HG02571 (cell line): ENCODE data around the gene CALN1.
"Not testable (repeated sequence)": the region's sequence is repeated elsewhere in the genome, so short reads cannot be mapped to it uniquely, and the experiment has no call there.

Source experiments
- ATAC-seq: cut with Tn5 transposase; IDR thresholded peaks from one replicate; pipeline ENCODE4 v1.9.1; 2021; ENCODE audit warnings: mild to moderate bottlenecking, moderate library complexity; ENCODE audit not compliant: unreplicated experiment

CALN1 gene

DNA sequence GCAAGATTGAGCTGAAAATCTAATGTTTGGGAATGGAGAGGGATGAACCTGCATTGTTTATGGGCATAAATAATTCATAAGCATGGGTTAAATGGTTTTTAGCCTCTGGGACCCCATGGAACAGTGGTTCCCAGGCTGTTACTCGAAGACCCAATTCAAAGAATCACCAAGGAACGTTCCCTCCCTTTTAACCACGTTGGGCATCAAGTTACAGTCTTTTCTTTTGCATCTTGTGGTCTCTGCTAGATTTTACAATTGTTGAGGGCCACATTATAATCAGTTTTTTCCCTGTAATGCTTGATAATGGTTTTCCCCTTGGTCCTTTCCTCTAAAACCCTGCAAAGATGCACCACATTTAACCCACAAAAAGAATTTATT is 2.5 kb downstream of the CALN1 start:
- ATAC-seq = no peak

DNA sequence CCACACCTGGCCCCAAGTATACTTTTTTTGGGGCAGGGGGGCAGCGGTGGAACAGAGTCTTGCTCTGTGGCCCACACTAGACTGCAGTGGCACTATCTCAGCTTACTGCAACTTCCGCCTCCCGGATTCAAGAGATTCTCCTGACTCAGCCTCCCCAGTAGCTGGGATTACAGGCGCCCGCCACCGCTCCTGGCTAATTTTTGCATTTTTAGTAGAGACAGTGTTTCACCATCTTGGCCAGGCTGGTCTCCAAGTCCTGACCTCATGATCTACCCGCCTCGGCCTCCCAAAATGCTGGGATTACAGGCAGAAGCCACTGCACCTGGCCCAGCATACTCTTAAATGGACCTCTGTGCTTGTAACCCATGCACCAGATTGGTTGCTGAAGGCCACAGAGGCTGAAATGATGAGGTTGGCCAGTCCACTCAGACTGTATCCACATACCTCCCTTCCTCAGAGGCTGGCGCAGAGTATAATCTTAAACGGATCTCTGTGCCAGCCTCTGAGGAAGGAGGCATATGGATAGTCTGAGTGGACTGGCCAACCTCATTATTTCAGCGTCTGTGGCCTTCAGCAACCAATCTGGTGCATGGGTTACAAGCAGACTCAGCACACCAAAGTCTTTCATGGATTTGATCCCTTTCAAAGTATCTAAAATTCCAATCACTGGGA is 3.0 kb downstream of the CALN1 start:
- no peak for ATAC-seq

- no peak for ATAC-seq
These were observed 5.2 kb downstream of the CALN1 start for GRCh38 chr7:72406820-72407403.

GRCh38 chr7:72405871-72406270 is 6.3 kb downstream of the CALN1 start:
- no peak for ATAC-seq

DNA sequence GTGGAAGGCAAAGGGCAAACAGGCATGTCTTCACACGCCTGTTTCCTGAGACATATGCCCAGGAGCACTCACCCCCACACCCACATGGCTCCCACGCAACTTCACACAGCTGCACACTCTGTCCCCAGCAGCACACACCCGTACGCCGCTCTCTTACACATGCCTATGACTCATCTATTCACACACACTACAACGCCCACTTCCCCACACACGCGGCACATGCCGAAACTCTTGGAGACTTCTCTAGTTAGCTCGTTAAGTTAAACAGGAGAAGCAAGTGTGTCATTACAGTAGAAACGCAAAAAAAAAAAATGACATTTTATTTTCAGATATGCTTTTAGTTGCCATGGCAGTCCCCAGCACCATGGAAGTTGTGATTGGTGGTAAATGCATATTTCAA is 6.7 kb downstream of the CALN1 start:
- ATAC-seq = no peak

DNA sequence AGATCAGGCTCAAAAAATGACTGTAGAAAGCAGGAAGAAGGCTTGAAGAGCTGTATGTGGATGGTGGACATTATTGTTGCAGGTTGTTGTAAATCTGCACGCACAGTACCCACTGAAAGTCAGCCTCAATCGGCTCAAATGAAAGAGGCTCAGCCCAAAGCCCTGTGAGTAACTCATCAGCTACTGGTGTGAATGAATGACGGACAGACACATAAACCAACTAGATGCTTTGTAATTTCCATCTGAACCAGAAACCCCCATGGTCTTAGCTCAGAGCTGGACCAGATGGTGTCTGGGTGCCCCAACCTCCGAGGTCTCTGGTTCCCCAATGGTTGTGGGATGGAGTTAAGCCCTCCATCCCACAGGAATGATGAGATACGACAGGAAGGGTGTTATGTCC is 7.4 kb downstream of the CALN1 start:
- no peak for ATAC-seq

DNA sequence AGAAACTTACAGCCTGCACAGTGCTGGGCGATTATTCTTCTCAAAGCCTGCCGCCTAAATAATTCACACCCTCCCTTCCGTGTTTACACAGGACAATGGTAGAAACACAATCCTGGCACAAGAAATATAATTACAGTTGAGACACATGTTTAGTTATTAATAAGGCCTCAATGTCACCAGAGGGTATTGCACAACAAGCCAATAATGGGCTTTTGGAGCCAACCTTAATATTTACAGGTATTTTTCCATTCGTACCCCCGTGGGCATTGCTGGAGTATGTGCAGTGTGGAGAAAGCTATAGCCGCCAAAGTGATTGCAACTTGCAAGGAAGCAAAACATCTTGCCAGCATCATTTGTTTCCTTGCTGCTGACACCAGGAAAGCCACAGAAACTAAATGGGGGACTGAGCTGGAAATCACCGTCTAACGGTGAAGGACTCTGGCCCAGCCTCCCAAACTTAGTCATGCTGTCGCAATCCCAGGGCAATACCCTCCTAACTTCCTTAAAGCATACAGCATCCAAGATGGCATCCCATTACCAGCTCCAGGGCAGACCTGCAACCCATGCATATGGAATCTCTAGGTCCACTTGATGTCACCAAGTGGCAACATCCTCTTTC is 8.6 kb downstream of the CALN1 start:
- no peak for ATAC-seq

- no peak for ATAC-seq
These were observed 18.1 kb downstream of the CALN1 start for GRCh38 chr7:72394016-72394415.

DNA sequence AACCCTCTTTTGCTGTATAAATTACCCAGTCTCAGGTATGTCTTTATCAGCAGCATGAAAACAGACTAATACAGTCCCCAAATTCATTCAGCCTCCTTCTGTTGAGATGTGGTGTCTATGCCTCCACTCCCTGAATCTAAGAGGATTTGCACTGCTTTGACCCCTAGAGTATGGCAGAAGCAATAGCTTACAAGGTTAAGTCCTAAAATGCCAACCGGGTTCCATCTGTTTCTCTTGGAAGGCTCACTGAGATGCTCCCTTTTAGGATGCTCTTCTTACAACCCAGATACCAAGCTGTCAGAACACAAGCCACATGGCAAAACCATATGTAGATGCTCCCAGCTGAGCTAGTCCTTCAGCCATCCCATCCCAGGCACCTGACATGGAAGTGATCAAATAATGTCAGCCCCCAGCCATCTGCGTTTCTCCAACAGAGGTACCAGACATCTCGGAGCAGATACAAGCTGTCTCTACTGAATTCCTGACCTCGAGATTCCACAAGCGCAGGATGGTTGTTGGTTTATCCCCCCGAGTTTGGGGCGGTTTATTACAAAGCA is 20.2 kb downstream of the CALN1 start:
- no peak for ATAC-seq

GRCh38 chr7:72386118-72386517 is 26.0 kb downstream of the CALN1 start:
- ATAC-seq = no peak

DNA sequence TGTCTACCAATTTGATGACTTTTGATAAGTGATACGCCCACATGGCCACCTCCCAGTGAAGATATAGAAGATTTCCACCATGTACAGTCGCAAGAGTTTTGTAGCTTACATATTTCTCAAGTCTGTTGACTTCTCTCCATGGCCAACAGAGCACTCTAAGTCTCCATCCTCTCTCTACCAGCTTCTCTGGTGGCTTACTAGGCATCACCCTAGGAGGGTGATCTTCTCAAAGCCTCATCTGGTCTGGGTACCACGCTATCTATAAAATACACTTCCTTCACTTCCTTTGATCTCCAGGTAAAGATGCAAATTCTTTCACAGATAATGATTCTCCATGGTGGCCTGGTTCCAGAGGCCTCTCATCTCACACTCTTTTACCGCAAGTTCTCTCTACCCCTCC is 49.9 kb downstream of the CALN1 start:
- no peak for ATAC-seq

DNA sequence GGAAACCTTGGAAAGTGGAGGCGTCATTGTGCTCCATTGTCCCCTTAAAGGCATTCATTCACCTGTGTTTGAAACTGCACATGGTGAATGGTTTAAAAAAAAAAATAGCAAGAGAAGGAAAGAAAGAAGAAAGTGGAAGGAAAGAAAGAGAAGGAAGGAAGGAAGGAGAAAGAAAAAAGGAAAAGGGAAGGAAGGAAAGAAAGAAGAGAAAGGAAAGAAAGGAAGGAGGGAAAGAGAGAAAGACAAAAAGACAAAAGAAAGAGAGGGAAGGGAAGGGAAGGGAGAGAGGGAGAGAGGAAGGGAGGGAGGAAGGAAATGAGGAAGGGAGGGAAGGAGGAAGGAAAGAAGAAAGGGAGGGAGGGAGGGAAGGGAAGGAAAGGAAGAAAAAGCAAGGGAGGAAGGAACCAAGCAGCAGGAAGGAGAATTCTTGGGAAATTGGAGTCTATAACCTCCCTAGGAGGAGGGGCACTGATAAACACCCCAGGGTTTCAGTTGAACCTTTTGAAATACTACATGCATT is 66.9 kb downstream of the CALN1 start:
- no peak for ATAC-seq

- ATAC-seq = no peak
These were observed 68.1 kb downstream of the CALN1 start for GRCh38 chr7:72343991-72344390.

- ATAC-seq = not testable (repeated sequence)
These were observed 68.8 kb downstream of the CALN1 start for GRCh38 chr7:72343354-72343753.

GRCh38 chr7:72337390-72338167 is 74.6 kb downstream of the CALN1 start:
- no peak for ATAC-seq

GRCh38 chr7:72336632-72337389 is 75.3 kb downstream of the CALN1 start:
- no peak for ATAC-seq

GRCh38 chr7:72336382-72336631 is 75.8 kb downstream of the CALN1 start:
- ATAC-seq = no peak

GRCh38 chr7:72335561-72336381 is 76.4 kb downstream of the CALN1 start:
- ATAC-seq = no peak

DNA sequence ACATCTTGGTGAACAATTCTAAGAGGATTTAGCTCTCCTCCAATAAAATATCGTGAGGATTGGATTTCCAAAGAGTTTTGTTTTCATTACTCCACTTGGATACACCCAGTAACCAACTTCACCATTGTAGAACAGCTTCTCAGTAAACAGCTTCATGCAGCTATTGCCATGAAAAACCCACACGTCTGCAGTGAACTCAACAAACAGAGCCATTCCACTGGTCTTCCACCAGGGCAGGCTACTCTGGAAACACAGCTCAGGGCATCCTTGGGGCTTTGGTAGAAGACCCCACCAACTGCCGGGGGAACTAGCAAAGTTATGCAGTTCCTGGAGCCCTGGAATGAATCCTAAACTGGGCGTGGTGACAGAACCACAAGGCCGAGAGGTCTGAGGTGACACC is 77.4 kb downstream of the CALN1 start:
- ATAC-seq = no peak

DNA sequence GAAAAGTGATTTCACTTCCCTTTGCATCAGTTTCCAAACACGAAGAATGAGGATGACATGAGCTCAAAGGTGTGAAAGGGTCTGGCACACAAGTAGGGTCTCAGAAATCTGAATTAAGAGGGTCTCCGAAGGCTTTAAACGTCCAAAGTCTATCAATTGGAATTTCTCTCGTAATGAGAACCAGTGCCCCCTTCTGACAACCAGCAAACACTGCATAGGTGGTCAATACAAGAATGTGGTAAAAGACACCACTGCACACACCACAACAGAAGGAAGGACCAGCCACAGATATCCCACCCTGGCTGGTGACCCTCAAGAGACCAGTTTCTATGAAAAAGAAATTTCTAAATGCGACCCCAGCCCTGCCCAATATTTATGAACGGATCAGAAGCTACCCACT is 78.1 kb downstream of the CALN1 start:
- no peak for ATAC-seq
